Measurements from ENCODE around the gene GRIK3.

GRIK3 gene

GRCh38 chr1:36866169-36866814 lies 168.0 kb downstream of the GRIK3 start:
- no peak overlapping the region for H3K4me3 ChIP-seq (replicated peaks; ENCODE audit: insufficient read depth, low read length)
- H3K27ac ChIP-seq (replicated peaks): no peak overlapping the region
- peak; percentile 86 for TF ChIP-seq REST (IDR thresholded peaks at IDR 0.05; ENCODE audit: insufficient replicate concordance, low read depth)
- TF ChIP-seq CTCF (IDR thresholded peaks at IDR 0.05; ENCODE audit: insufficient read depth, low read length): no peak
- no peak for DNase-seq (ENCODE audit: low read depth in 1 of 2, low spot score in 1 of 2)
- H3K27me3 ChIP-seq (ENCODE audit: insufficient read depth, poor library complexity, severe bottlenecking): no peaks in the 10 kb centered on the region

GRCh38 chr1:36865602-36865900 lies 168.8 kb downstream of the GRIK3 start:
- Histone ChIP-seq H3K4me3 (replicated peaks; ENCODE audit: insufficient read depth, low read length) (no peak overlapping the region), H3K27me3 (ENCODE audit: insufficient read depth, poor library complexity, severe bottlenecking) (no peaks in the 10 kb centered on the region), H3K27ac (replicated peaks) (no peak overlapping the region)
- no peak for DNase-seq (ENCODE audit: low read depth in 1 of 2, low spot score in 1 of 2)
- TF ChIP-seq GABPA (IDR thresholded peaks at IDR 0.05; ENCODE audit: low read depth): no peak
- no peak for TF ChIP-seq REST (IDR thresholded peaks at IDR 0.05; ENCODE audit: insufficient replicate concordance, low read depth)

GRCh38 chr1:36864823-36865601 lies 169.3 kb downstream of the GRIK3 start:
- Histone ChIP-seq H3K4me3 (replicated peaks; ENCODE audit: insufficient read depth, low read length) (no peak overlapping the region), H3K27ac (replicated peaks) (no peak overlapping the region), H3K27me3 (ENCODE audit: insufficient read depth, poor library complexity, severe bottlenecking) (no peaks in the 10 kb centered on the region)
- DNase-seq (ENCODE audit: low read depth in 1 of 2, low spot score in 1 of 2): no peak
- no peak for TF ChIP-seq POLR2AphosphoS5 (IDR thresholded peaks at IDR 0.05; ENCODE audit: low read depth)
- TF ChIP-seq GABPA (IDR thresholded peaks at IDR 0.05; ENCODE audit: low read depth): no peak
- no peak for TF ChIP-seq REST (IDR thresholded peaks at IDR 0.05; ENCODE audit: insufficient replicate concordance, low read depth)
- TF ChIP-seq SPI1 (IDR thresholded peaks at IDR 0.05; ENCODE audit: borderline replicate concordance, low read depth): no peak
- TF ChIP-seq CTCF (IDR thresholded peaks at IDR 0.05; ENCODE audit: insufficient read depth, low read length): no peak
